Astrocyte of the cerebellum (primary cell): ENCODE results near the gene STXBP5.

Experiments
- DNase-seq: peaks from one replicate; pipeline ENCODE4 v3.0.0-alpha.2; 2011; ENCODE audit warnings: low read depth
- H3K4me3 ChIP-seq: 2 replicates; pipeline ENCODE4 v1.5.1; 2011; ENCODE audit warnings: mild to moderate bottlenecking, low read depth, low read length, moderate library complexity
- CTCF ChIP-seq: IDR thresholded peaks from 2 replicates; pipeline ENCODE4 v1.5.1; 2012; ENCODE audit warnings: low read length, low read depth, moderate library complexity, mild to moderate bottlenecking; ENCODE audit errors: missing control alignments
- in situ Hi-C: cut with HindIII; loops from 2 replicates; pipeline ENCODE4 v1.10.0; 2017; ENCODE audit warnings: low sequenced_read_pairs

Gene STXBP5

DNA sequence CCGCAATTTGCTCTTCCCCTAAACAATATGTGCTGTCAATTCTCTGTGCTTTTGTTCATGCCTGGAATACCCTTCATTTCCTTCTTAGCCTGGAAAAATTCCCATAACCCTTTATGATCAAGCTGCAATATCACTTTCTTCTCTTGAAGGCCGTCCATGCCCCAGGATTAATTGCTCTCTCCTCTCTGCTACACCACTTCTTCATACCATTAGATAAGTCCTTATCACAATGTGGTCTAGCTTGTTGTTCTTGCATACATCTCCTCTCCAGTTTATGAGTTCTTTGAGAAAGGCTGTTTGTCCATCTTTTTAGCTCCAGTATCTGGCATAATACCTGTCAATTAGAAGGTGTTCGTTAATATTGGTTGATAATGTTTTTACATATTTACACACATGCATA lies 193.1 kb downstream of the STXBP5 start:
- in situ Hi-C loops, result no loop called here
- TF ChIP-seq CTCF, result no peak
- H3K4me3 ChIP-seq, result no peak overlapping the region
- DNase-seq, result no peak

GRCh38 chr6:147400968-147401367 lies 196.8 kb downstream of the STXBP5 start:
- H3K4me3 ChIP-seq, result no peak overlapping the region
- no peak for DNase-seq
- in situ Hi-C loops, result no loop called here
- TF ChIP-seq CTCF, result no peak

- H3K4me3 ChIP-seq, result no peak overlapping the region
- no peak for DNase-seq
- in situ Hi-C loops, result no loop called here
- no peak for TF ChIP-seq CTCF
These were observed 197.6 kb downstream of the STXBP5 start for GRCh38 chr6:147401779-147402178.

DNA sequence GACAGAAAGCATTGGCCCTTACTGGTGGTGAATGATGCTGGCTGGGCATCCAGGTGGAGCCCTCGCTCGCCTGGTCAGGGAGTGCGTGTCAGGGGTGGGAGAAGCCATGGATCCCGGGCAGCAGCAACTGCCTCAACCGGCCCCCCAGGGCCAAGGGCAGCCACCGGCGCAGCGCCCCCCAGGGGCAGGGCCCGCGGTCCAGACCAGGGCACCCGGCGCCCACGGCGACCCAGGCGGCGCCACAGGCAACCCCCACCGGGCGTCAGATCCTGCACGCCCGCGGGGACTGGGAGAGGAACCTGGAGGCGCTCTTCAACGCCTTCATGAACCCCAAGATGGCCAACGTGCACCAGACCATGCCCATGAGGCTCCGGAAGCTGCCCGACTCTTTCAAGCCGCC lies 202.6 kb downstream of the STXBP5 start:
- no peak overlapping the region for H3K4me3 ChIP-seq
- in situ Hi-C loops, result no loop called here
- no peak for DNase-seq
- TF ChIP-seq CTCF, result no peak

GRCh38 chr6:147407571-147407970 lies 203.4 kb downstream of the STXBP5 start:
- H3K4me3 ChIP-seq, result no peak overlapping the region
- DNase-seq, result no peak
- in situ Hi-C loops, result no loop called here
- no peak for TF ChIP-seq CTCF

GRCh38 chr6:147416622-147417021 lies 212.4 kb downstream of the STXBP5 start:
- DNase-seq, result no peak
- no peak overlapping the region for H3K4me3 ChIP-seq
- in situ Hi-C loops, result no loop called here
- TF ChIP-seq CTCF, result no peak

GRCh38 chr6:147417954-147418353 lies 213.7 kb downstream of the STXBP5 start:
- TF ChIP-seq CTCF, result no peak
- no peak overlapping the region for H3K4me3 ChIP-seq
- in situ Hi-C loops, result no loop called here
- DNase-seq, result no peak
